ENCODE data around the gene DPP10.

- TF ChIP-seq ZNF335 (tag by site-specific recombination; conservative IDR thresholded peaks at IDR 0.05): no peak
- no peak for TF ChIP-seq ZNF362 (tag by site-specific recombination; IDR thresholded peaks at IDR 0.05)
- TF ChIP-seq KLF8 (tag by site-specific recombination; IDR thresholded peaks at IDR 0.05): no peak
- no peak for TF ChIP-seq ZNF274 (IDR thresholded peaks at IDR 0.05; ENCODE audit: low read length)
- TF ChIP-seq ZNF274 (tag by site-specific recombination; IDR thresholded peaks at IDR 0.05; ENCODE audit: borderline replicate concordance): no peak
- TF ChIP-seq ZEB2 (tag by site-specific recombination; IDR thresholded peaks at IDR 0.05): no peak
- no peak for TF ChIP-seq ZNF10 (tag by site-specific recombination; IDR thresholded peaks at IDR 0.05)
- TF ChIP-seq TRIM28 (IDR thresholded peaks at IDR 0.05; ENCODE audit: borderline replicate concordance, low read length): no peak
- no peak for TF ChIP-seq CTCF (tag by site-specific recombination; IDR thresholded peaks at IDR 0.05)
- TF ChIP-seq BCL11A (tag by site-specific recombination; IDR thresholded peaks at IDR 0.05; ENCODE audit: low read depth): no peak
- TF ChIP-seq, protein P1, sequence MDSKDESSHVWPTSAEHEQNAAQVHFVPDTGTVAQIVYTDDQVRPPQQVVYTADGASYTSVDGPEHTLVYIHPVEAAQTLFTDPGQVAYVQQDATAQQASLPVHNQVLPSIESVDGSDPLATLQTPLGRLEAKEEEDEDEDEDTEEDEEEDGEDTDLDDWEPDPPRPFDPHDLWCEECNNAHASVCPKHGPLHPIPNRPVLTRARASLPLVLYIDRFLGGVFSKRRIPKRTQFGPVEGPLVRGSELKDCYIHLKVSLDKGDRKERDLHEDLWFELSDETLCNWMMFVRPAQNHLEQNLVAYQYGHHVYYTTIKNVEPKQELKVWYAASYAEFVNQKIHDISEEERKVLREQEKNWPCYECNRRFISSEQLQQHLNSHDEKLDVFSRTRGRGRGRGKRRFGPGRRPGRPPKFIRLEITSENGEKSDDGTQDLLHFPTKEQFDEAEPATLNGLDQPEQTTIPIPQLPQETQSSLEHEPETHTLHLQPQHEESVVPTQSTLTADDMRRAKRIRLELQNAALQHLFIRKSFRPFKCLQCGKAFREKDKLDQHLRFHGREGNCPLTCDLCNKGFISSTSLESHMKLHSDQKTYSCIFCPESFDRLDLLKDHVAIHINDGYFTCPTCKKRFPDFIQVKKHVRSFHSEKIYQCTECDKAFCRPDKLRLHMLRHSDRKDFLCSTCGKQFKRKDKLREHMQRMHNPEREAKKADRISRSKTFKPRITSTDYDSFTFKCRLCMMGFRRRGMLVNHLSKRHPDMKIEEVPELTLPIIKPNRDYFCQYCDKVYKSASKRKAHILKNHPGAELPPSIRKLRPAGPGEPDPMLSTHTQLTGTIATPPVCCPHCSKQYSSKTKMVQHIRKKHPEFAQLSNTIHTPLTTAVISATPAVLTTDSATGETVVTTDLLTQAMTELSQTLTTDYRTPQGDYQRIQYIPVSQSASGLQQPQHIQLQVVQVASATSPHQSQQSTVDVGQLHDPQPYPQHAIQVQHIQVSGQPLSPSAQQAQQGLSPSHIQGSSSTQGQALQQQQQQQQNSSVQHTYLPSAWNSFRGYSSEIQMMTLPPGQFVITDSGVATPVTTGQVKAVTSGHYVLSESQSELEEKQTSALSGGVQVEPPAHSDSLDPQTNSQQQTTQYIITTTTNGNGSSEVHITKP (tag by site-specific recombination; IDR thresholded peaks at IDR 0.05): no peak
- no peak for TF ChIP-seq ZNF121 (tag by site-specific recombination; IDR thresholded peaks at IDR 0.05)
- no peak for TF ChIP-seq ZNF585B (tag by site-specific recombination; IDR thresholded peaks at IDR 0.05)
Measured at GRCh38 chr2:114940785-114941458, 498.5 kb downstream of the DPP10 start.
